HG02840 (cell line): ENCODE data around the gene UMODL1.

Source experiments
- ATAC-seq: cut with Tn5 transposase; IDR thresholded peaks from one replicate; pipeline ENCODE4 v1.9.1; 2021; ENCODE audit warnings: mild to moderate bottlenecking, moderate library complexity, moderate number of reproducible peaks; ENCODE audit not compliant: unreplicated experiment, low FRiP score

Gene UMODL1

GRCh38 chr21:42124081-42124480 lies 53.0 kb downstream of the UMODL1 start:
- no peak for ATAC-seq

GRCh38 chr21:42124826-42125570 lies 53.9 kb downstream of the UMODL1 start:
- no peak for ATAC-seq

- no peak for ATAC-seq
These were observed 54.7 kb downstream of the UMODL1 start for GRCh38 chr21:42125571-42126544.

- no peak for ATAC-seq
These were observed 56.3 kb downstream of the UMODL1 start for GRCh38 chr21:42127164-42128150.

- no peak for ATAC-seq
These were observed 58.5 kb downstream of the UMODL1 start for GRCh38 chr21:42129300-42130266.

GRCh38 chr21:42130441-42130840 lies 59.3 kb downstream of the UMODL1 start:
- no peak for ATAC-seq

- no peak for ATAC-seq
These were observed 61.1 kb downstream of the UMODL1 start for GRCh38 chr21:42132183-42132582.

- ATAC-seq = no peak
These were observed 62.0 kb downstream of the UMODL1 start for GRCh38 chr21:42133131-42133530.

GRCh38 chr21:42135386-42136052 lies 64.4 kb downstream of the UMODL1 start:
- no peak for ATAC-seq

- no peak for ATAC-seq
These were observed 66.2 kb downstream of the UMODL1 start for GRCh38 chr21:42137191-42137904.

GRCh38 chr21:42140196-42140934 lies 69.2 kb downstream of the UMODL1 start:
- no peak for ATAC-seq

- no peak for ATAC-seq
These were observed 70.5 kb downstream of the UMODL1 start for GRCh38 chr21:42141643-42142042.

GRCh38 chr21:42142141-42142540 lies 71.0 kb downstream of the UMODL1 start:
- ATAC-seq = no peak

- ATAC-seq = no peak
These were observed 71.5 kb downstream of the UMODL1 start for GRCh38 chr21:42142627-42143026.

GRCh38 chr21:42143111-42143510 lies 72.0 kb downstream of the UMODL1 start:
- ATAC-seq = no peak

GRCh38 chr21:42144221-42144620 lies 73.1 kb downstream of the UMODL1 start:
- ATAC-seq = no peak
